Loucy (cell line): ENCODE results near the gene SIRPB1.

Source experiments
- CTCF ChIP-seq: fragments of 200-600 bp; sonication (generic); conservative IDR thresholded peaks from 2 replicates; pipeline ENCODE4 v1.5.1; 2014; ENCODE audit warnings: mild to moderate bottlenecking, antibody characterized with exemption, low read length
- EZH2phosphoT487 ChIP-seq: fragments of 200-600 bp; IDR thresholded peaks from 2 replicates; pipeline ENCODE4 v1.6.1; 2018; ENCODE audit warnings: antibody characterized with exemption, mild to moderate bottlenecking, moderate library complexity, borderline replicate concordance

DNA sequence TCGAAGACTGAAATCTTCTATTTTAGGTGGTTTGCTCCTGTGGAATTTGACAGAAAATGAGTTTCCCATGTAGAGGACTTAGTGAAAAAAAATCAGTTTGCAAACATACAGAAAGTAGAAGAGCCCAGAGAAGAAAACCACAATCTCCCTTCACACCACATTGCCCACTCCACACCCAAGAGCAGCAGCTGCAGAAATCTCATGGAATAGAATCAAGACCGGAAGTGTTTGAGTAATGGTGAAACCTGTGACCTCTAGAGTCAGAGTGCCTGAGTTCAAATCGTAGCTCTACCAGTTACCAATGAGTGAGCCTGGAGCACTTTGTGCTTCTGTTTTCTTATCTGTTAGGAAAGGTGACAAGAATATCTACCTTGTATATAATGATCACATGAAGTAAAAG lies 33.2 kb upstream of the SIRPB1 start:
- TF ChIP-seq CTCF, result no peak
- TF ChIP-seq EZH2phosphoT487, result no peak
